Measurements from ENCODE around the gene MAP3K5.

DNA sequence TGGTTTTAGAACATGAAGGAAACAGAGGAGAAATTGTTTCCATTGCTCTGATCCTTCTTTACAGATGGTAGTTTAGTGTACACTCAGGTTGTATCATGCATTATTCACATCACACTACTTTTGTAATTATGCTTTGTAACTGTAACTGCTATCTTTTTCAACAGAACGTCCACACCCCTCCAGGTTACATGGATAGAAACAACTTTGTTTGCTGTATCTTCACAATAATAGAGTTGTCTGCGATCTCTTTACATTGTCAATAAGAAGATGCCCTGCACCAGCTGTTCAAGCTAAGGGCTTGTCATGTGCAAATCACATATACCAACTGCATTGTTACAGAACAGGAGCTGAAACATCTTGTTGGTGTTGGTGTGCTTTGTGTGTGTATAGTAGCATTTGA, 174.2 kb downstream of the MAP3K5 start:
- TF ChIP-seq, protein P1, sequence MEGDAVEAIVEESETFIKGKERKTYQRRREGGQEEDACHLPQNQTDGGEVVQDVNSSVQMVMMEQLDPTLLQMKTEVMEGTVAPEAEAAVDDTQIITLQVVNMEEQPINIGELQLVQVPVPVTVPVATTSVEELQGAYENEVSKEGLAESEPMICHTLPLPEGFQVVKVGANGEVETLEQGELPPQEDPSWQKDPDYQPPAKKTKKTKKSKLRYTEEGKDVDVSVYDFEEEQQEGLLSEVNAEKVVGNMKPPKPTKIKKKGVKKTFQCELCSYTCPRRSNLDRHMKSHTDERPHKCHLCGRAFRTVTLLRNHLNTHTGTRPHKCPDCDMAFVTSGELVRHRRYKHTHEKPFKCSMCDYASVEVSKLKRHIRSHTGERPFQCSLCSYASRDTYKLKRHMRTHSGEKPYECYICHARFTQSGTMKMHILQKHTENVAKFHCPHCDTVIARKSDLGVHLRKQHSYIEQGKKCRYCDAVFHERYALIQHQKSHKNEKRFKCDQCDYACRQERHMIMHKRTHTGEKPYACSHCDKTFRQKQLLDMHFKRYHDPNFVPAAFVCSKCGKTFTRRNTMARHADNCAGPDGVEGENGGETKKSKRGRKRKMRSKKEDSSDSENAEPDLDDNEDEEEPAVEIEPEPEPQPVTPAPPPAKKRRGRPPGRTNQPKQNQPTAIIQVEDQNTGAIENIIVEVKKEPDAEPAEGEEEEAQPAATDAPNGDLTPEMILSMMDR (IDR thresholded peaks at IDR 0.05), result no peak
- no peak for TF ChIP-seq POLR2A (IDR thresholded peaks at IDR 0.05)

Data from adrenal gland (tissue), 5 donors.